IPS-15b (cell line): ENCODE measurements around the gene THOC5.
"Not testable (repeated sequence)": the region's sequence is repeated elsewhere in the genome, so short reads cannot be mapped to it uniquely, and the experiment has no call there.

Experiments used
- H3K27me3 ChIP-seq: one replicate; pipeline ENCODE4 v1.6.1; 2013; ENCODE audit warnings: low read length; ENCODE audit not compliant: control insufficient read depth, insufficient read depth
- H3K36me3 ChIP-seq: one replicate; pipeline ENCODE4 v1.6.1; 2013; ENCODE audit warnings: low read length; ENCODE audit not compliant: control insufficient read depth, insufficient read depth
- H3K4me1 ChIP-seq: one replicate; pipeline ENCODE4 v1.6.1; 2013; ENCODE audit warnings: mild to moderate bottlenecking, low read length; ENCODE audit not compliant: control insufficient read depth, insufficient read depth
- H3K4me3 ChIP-seq: one replicate; pipeline ENCODE4 v1.5.1; 2013; ENCODE audit warnings: low read depth, low read length
- H3K9ac ChIP-seq: one replicate; pipeline ENCODE4 v1.6.1; 2013; ENCODE audit warnings: low read depth, mild to moderate bottlenecking, low read length
- H3K9me3 ChIP-seq: one replicate; pipeline ENCODE4 v1.6.1; 2013; ENCODE audit warnings: mild to moderate bottlenecking, low read length; ENCODE audit not compliant: control insufficient read depth, insufficient read depth

Gene THOC5

DNA sequence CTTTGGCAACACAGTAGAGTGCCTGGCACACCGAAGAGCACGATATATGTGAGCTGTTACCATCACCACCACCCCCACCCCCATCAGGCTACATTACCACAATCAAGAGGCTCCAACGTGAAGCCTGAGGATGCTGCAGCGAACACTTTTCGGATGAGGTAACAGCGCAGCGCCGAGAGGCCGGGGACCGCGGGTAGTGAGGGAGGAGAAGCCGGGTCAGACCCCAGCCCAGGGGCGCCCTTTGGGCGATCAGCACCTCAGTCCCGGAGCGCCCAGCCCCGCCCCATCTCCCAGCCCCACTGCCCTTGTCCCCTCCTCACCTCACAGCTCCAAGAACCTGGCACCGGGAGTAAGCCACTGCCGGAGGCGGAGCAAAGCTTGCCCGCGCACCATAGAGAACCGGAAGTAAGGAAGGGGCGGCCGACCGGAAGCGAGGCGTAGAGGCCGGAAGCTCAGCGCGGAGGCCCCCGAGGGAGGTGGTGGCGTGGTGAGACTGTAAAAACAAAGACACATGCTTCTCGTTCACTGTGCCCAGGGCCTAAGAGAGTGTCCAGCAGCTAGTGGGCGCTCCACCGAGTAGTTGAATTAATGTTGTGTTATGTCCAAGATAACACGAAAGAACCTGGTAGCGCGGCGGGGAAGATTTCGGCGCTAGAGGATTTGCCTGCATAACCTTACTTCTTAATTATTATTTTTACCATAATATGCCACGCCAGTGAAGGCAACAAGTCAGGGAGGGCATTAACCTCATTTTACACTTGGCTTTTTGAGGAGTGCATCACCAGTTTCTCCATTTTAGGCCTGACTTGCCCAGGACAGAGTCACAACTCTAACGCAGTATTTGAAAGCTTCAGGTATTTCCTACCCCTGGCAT lies at the start of gene THOC5:
THOC5 (minus strand) TSS at position 407 of the 874 bp plus-strand sequence. CDS start 4,610 bp downstream, outside the sequence.
- H3K27me3 ChIP-seq, result no peaks in the 10 kb centered on the region
- H3K9me3 ChIP-seq, result no peaks in the 10 kb centered on the region
- peaks cover 26% of the 10 kb centered on the region for H3K36me3 ChIP-seq
- no peaks in the 10 kb centered on the region for H3K4me1 ChIP-seq
- H3K9ac ChIP-seq, result peak within 1 kb of the TSS; percentile 77
- H3K4me3 ChIP-seq, result peak within 1 kb of the TSS; percentile 93

DNA sequence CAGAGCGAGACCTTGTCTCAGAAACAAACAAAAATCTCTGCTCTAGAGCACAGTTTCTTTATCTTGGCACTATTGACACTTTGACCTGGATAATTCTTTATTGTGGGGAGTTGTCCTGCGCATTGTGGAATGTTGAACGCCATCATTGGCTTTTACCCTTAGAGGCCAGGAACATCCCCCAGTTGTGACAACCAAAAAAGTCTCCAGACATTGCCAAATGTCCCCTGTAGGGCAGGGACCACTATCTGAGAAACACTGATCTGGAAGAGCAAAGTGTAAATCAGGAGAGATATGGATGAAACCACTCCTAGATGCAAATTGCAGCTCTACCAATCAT lies 45.1 kb upstream of the THOC5 start:
- Histone ChIP-seq H3K4me1 (no peaks in the 10 kb centered on the region), H3K36me3 (no peaks in the 10 kb centered on the region), H3K27me3 (peaks cover 9% of the 10 kb centered on the region), H3K9ac (peak overlapping the region; percentile 37), H3K9me3 (no peaks in the 10 kb centered on the region), H3K4me3 (peak overlapping the region; percentile 37)

DNA sequence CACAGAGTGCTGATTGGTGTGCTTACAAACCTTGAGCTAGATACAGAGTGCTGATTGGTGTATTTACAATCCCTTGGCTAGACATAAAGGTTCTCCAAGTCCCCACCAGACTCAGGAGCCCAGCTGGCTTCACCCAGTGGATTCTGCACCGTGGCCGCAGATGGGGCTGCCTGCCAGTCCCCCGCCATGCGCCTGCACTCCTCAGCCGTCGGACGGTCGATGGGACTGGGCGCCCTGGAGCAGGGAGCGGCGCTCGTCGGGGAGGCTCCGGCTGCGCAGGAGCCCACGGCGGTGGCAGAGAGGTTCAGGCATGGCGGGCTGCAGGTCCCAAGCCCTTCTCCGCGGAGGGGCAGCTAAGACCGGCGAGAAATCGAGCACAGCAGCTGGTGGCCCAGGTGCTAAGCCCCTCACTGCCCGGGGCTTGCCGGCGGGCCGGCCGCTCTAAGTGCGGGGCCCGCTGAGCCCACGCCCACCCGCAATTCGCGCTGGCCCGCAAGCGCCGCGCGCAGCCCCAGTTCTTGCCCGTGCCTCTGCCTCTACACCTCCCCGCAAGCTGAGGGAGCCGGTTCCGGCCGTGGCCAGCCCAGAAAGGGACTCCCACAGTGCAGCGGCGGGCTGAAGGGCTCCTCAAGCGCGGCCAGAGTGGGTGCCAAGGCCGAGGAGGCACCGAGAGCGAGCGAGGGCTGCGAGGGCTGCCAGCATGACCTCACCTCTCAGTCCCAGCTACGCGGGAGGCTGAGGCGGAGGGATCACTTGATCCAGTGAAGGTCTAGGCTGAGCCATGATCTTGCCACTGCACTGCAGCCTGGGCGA lies 44.5 kb upstream of the THOC5 start:
- H3K9ac ChIP-seq, result peak overlapping the region; percentile 47
- H3K9me3 ChIP-seq, H3K27me3 ChIP-seq, H3K36me3 ChIP-seq, H3K4me1 ChIP-seq: not testable (repeated sequence)
- peak overlapping the region; percentile 37 for H3K4me3 ChIP-seq

DNA sequence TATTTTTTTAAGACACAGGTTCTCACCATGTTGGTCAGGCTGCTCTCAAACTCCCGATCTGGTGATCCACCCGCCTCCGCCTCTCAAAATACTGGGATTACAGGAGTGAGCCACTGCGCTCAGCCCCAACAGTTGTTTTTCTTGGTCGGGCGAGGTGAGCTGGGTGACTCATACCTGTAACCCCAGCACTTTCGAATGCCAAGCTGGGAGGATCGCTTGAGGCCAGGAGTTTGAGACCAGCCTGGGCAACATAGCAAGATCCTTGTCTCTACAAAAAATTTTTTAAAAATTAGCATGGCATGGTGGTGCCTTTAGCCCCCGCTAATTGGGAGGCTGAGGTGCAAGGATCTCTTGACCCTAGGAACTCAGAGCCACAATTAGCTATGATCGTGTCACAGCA lies 42.9 kb upstream of the THOC5 start:
- Histone ChIP-seq H3K36me3 (no peaks in the 10 kb centered on the region), H3K9ac (no peak overlapping the region), H3K27me3 (peaks cover 9% of the 10 kb centered on the region), H3K4me3 (no peak overlapping the region), H3K9me3 (no peaks in the 10 kb centered on the region), H3K4me1 (no peaks in the 10 kb centered on the region)

DNA sequence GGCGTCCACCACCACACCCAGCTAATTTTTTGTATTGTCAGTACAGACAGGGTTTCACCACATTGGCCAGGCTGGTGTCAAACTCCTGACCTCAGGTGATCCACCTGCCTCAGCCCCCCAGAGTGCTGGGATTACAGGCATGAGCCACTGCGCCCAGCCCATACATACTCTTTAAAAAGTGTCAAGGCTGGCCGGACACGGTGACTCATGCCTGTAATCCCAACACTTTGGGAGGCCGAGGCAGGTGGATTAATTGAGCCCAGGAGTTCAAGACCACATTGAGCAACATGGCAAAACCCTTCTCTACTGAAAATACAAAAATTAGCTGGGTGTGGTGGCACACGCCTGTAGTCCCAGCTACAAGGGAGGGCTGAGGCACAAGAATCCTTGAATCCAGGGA lies 40.9 kb upstream of the THOC5 start:
- not testable (repeated sequence) for H3K4me3 ChIP-seq, H3K9ac ChIP-seq, H3K27me3 ChIP-seq, H3K4me1 ChIP-seq, H3K9me3 ChIP-seq, H3K36me3 ChIP-seq

DNA sequence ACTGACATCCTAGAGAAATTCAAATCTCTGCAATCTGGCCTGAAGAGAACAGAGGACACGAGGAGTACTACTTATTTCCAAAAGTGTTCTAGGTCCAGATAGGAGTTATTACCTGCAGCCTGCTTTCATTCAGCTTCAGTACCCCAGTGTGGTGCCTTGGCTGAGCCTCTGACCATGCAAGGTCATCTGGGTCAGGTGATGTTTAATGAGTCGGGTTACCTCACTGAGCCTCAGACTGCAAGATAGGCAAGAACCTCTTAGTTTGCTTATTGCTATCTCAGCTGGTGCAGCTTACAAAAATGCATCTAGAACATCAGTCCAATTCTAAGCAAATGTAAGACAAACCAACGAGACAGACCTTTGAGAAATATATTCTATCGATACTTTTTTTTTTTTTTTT lies 40.4 kb upstream of the THOC5 start:
- H3K4me3 ChIP-seq, result no peak overlapping the region
- H3K36me3 ChIP-seq, result no peaks in the 10 kb centered on the region
- H3K27me3 ChIP-seq, result peaks cover 9% of the 10 kb centered on the region
- H3K9me3 ChIP-seq, result no peaks in the 10 kb centered on the region
- no peak overlapping the region for H3K9ac ChIP-seq
- no peaks in the 10 kb centered on the region for H3K4me1 ChIP-seq

DNA sequence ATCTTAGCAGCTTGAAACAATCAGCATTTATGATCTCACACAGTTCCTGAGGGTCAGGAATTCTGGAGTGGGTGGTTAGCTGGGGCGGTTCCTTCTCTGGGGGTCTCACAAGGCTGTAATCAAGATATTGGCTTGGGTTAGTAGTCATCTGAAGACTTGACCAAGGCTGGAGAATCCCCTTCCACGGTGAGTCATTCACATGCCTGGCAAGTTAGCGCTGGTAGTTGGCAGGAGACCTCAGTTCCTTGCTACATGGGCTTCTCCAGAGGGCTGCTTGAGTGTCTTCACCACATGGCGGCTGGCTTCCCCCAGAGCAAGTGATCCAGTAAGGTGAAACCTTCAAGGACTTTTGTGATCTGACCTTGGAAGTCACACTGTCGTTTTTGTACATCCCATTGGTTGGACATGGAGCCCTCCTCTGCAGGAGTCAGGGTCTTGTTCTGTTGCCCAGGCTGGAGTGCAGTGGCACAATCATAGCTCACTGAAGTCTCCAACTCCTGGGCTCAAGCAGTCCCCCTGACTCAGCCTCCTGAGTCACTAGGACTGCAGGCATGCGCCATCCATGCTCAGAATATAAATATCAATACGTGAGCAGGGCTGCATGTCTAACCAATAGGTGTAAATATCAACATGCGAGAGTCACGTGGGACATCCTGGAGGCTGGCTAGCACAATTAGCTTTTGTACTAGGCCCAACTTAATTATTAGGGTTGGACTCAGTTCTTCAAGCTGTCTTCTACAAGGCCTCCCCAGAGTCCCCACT lies 34.6 kb upstream of the THOC5 start:
- no peak overlapping the region for H3K4me3 ChIP-seq
- H3K9ac ChIP-seq, result no peak overlapping the region
- H3K9me3 ChIP-seq, result no peaks in the 10 kb centered on the region
- no peaks in the 10 kb centered on the region for H3K27me3 ChIP-seq
- H3K4me1 ChIP-seq, result no peaks in the 10 kb centered on the region
- H3K36me3 ChIP-seq, result no peaks in the 10 kb centered on the region

DNA sequence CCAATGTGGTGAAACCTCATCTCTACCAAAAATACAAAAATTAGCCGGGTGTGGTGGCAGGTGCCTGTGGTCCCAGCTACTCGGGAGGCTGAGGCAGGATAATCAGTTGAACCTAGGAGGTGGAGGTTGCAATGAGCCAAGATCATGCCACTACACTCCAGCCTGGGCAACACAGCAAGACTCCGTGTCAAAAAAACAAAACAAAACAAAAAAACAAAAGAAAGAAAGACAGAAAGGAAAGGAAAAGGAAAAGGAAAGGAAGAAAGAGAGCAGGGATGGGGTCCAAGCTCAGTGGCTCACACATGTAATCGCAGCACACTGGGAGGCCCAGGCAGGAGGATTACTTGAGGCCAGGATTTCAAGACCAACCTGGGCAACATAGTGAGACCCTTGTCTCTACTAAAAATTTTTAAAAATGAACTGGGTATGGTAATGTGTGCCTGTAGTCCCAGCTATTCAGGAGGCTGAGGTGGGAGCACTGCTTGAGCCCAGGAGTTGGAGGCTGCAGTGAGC lies 32.7 kb upstream of the THOC5 start:
- not testable (repeated sequence) for H3K9ac ChIP-seq, H3K36me3 ChIP-seq, H3K9me3 ChIP-seq, H3K4me1 ChIP-seq, H3K4me3 ChIP-seq, H3K27me3 ChIP-seq

DNA sequence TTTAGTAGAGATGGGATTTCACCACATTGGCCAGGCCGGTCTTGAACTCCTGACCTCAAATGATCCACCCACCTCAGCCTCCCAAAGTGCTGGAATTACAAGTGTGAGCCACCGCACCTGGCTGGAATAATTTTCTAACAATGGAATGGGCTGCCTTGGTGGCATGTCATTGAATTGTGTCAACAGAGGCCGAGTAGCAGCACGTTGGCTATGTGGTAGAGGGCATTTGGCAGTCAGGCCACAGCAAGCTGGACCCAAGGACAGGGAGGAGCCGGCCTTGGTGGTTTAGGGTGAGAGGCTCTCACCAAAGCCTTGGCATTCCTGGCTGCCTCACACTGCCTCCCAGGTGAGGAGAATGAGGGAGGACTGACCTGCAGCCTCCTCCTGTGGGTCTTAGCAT lies 31.4 kb upstream of the THOC5 start:
- Histone ChIP-seq H3K4me1 (peaks cover 2% of the 10 kb centered on the region), H3K27me3 (no peaks in the 10 kb centered on the region), H3K9me3 (no peaks in the 10 kb centered on the region), H3K36me3 (no peaks in the 10 kb centered on the region), H3K9ac (no peak overlapping the region), H3K4me3 (no peak overlapping the region)

DNA sequence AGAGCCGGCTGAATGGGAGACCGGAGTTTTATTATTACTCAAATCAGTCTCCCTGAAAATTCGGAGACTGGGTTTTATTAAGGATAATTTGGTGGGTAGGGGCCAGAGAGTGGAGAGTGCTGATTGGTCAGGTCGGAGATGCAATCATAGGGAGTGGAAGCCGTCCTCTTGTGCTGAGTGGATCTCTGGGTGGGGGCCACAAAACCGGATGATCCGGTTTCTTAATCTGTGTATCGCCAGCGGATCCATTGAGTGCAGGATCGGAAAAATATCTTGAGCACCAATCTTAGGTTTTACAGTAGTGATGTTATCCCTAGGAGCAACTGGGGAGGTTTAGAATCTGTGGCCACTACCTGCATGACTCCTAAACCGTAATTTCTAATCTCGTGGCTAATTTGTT lies 28.2 kb upstream of the THOC5 start:
- peaks cover 6% of the 10 kb centered on the region for H3K4me1 ChIP-seq
- H3K9me3 ChIP-seq, result no peaks in the 10 kb centered on the region
- no peak overlapping the region for H3K9ac ChIP-seq
- H3K27me3 ChIP-seq, result no peaks in the 10 kb centered on the region
- no peaks in the 10 kb centered on the region for H3K36me3 ChIP-seq
- no peak overlapping the region for H3K4me3 ChIP-seq

DNA sequence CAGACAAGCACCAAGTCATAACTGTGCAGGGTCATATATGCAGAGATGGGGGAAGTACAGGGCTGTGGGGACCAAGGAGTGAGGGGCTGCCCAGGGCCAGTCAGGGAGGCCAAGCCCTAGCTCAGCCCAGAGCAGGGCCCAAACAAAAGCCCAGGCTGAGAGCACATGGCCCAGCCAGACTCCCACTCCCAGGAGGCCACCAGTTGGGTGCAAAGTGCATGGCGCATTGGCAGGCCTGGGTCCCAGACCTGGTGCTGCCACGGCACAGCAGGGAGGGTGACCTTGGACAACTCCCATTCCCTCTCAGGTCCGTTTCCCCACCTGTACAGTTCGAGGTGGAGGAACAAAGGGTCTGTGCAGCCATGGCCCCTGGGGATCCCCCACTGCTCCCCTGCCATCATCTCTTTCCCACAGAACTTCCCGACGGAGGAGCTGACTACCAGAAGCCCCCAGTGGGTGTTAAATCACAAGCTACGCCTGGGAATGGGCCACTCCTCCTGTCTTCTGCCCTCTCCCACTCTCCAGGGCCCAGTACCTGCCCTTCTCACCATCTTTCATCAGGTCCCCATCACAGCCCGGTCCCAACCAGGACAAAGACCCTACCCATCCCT lies 26.7 kb upstream of the THOC5 start:
- no peaks in the 10 kb centered on the region for H3K27me3 ChIP-seq
- peaks cover 6% of the 10 kb centered on the region for H3K4me1 ChIP-seq
- peak overlapping the region; percentile 99 for H3K4me3 ChIP-seq
- no peaks in the 10 kb centered on the region for H3K36me3 ChIP-seq
- H3K9ac ChIP-seq, result peak overlapping the region; percentile 94
- no peaks in the 10 kb centered on the region for H3K9me3 ChIP-seq
